ENCODE measurements around the gene GNG13.
A peak's percentile ranks its signal among the peaks of the same experiment; 100 is the strongest.

GNG13 gene

GRCh38 chr16:780296-780695 lies 20.2 kb downstream of the GNG13 start:
- H3K27ac ChIP-seq: no peak overlapping the region
- no peak for TF ChIP-seq ZFX (IDR thresholded peaks at IDR 0.05)

- no peak overlapping the region for H3K27ac ChIP-seq
- no peak for TF ChIP-seq ZFX (IDR thresholded peaks at IDR 0.05)
- TF ChIP-seq CTCF (conservative IDR thresholded peaks at IDR 0.05): no peak
Observed at GRCh38 chr16:779561-779960, 21.0 kb downstream of the GNG13 start.

GRCh38 chr16:778909-779527 lies 21.5 kb downstream of the GNG13 start:
- no peak overlapping the region for H3K27ac ChIP-seq
- TF ChIP-seq ZFX (IDR thresholded peaks at IDR 0.05) (no peak), CTCF (conservative IDR thresholded peaks at IDR 0.05) (no peak)

GRCh38 chr16:778447-778846 lies 22.1 kb downstream of the GNG13 start:
- TF ChIP-seq ZFX (IDR thresholded peaks at IDR 0.05) (no peak), CTCF (conservative IDR thresholded peaks at IDR 0.05) (no peak)
- no peak overlapping the region; the same call in 1 of the 2 replicates for H3K27ac ChIP-seq

GRCh38 chr16:777826-778225 lies 22.7 kb downstream of the GNG13 start:
- TF ChIP-seq ZFX (IDR thresholded peaks at IDR 0.05): no peak
- no peak overlapping the region; the same call in 1 of the 2 replicates for H3K27ac ChIP-seq

GRCh38 chr16:776824-777223 lies 23.7 kb downstream of the GNG13 start:
- no peak for TF ChIP-seq CTCF (conservative IDR thresholded peaks at IDR 0.05)
- no peak for TF ChIP-seq ZFX (IDR thresholded peaks at IDR 0.05)
- H3K27ac ChIP-seq: peak overlapping the region; percentile 30; the same call in 1 of the 2 replicates

- H3K27ac ChIP-seq: peak overlapping the region; percentile 30; the same call in 1 of the 2 replicates
Observed at GRCh38 chr16:776298-776697, 24.2 kb downstream of the GNG13 start.

GRCh38 chr16:775236-775796 lies 25.2 kb downstream of the GNG13 start:
- no peak overlapping the region; the same call in 1 of the 2 replicates for H3K27ac ChIP-seq
- TF ChIP-seq CTCF (conservative IDR thresholded peaks at IDR 0.05) (no peak), ZFX (IDR thresholded peaks at IDR 0.05) (no peak)

Data from C4-2B (cell line).